Measurements from ENCODE around the gene SLC7A6.

Gene SLC7A6

DNA sequence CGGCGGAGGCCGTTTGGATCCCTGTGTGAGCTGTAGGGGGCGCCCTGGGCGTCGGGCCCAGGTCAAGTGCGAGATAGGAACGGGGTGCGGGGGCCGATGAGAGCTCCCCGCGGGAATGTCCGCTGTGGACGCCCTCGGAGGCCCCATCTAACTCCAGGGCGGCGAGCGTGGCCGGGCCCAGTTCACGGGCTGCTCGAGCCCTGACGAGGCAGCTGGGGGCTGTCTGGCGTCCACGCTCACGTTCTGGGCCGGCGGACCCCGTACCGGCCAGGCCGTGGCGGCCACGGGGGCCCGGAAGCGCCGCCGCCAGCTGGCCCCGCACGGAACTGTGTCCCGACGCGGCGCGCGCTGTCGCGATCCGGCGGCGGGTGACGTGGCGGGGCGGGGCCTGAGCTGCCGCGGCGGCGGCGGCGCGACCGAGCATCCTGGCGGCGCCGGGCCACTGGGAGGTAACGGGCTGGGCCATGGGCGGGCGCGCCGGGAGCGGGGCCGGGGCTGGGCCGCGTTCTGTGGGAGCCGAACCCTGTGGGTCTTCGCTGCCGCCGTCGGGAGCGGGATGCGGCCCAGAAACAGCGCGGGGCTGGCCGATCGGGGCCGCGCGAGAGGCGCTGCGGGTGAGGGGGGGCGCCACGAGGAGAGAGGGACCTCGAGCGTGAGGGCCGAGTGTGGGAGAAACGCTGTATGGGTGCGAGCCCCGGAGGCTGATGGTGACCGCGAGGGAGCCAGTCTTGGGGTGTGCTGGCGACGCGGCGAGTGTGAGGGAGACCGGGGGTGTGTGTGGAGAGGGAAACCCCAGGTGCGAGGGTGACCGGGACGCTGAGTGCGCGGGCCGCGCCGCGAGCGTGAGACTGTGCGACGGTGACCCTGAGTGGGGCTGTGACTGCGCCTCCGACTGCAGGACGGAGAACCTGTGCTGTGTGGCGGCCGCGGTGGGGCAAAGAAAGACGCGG is at the start of gene SLC7A6:
SLC7A6 (plus strand) TSS at position 399 of the 950 bp plus-strand sequence. CDS start 10,201 bp downstream, outside the sequence.
- H3K27me3 ChIP-seq (replicated peaks; ENCODE audit: control insufficient read depth, insufficient read depth, low read length): no peaks in the 10 kb centered on the region
- TF ChIP-seq CTCF (IDR thresholded peaks at IDR 0.05; ENCODE audit: insufficient read depth, low read length, poor library complexity, severe bottlenecking): peak; percentile 81
- H3K4me3 ChIP-seq (replicated peaks; ENCODE audit: low read depth, low read length): peak within 1 kb of the TSS; percentile 82
- peak; percentile 89 for DNase-seq (ENCODE audit: extremely low read depth, insufficient read length)
- H3K36me3 ChIP-seq (ENCODE audit: control insufficient read depth, insufficient read depth, low read length): peaks cover 9% of the 10 kb centered on the region

GRCh38 chr16:68214726-68215125 is 49.6 kb upstream of the SLC7A6 start:
- TF ChIP-seq CTCF (IDR thresholded peaks at IDR 0.05; ENCODE audit: insufficient read depth, low read length, poor library complexity, severe bottlenecking): no peak
- Histone ChIP-seq H3K4me3 (replicated peaks; ENCODE audit: low read depth, low read length) (no peak overlapping the region), H3K27me3 (replicated peaks; ENCODE audit: control insufficient read depth, insufficient read depth, low read length) (no peaks in the 10 kb centered on the region), H3K36me3 (ENCODE audit: control insufficient read depth, insufficient read depth, low read length) (no peaks in the 10 kb centered on the region)
- no peak for DNase-seq (ENCODE audit: extremely low read depth, insufficient read length)

DNA sequence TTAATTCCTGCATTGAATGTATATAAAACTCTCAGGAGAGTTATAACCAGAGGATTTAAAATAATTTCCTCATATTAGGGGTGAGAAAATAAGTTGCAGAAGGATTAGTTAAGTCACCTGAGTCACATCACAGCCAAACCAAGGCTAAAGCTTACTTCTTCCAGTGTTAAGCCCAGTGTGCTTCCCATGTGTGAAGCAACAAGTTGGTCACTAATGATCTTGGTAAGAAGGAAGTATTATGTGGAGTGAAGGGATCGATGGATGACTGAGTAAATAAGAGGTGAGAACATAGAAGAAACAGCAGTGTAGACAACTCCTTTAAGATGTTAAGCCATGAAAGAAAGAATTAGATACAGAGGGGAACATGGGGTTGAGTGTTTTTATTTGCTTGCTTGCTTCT is 49.0 kb upstream of the SLC7A6 start:
- H3K4me3 ChIP-seq (replicated peaks; ENCODE audit: low read depth, low read length): no peak overlapping the region
- TF ChIP-seq CTCF (IDR thresholded peaks at IDR 0.05; ENCODE audit: insufficient read depth, low read length, poor library complexity, severe bottlenecking): no peak
- H3K27me3 ChIP-seq (replicated peaks; ENCODE audit: control insufficient read depth, insufficient read depth, low read length): no peaks in the 10 kb centered on the region
- DNase-seq (ENCODE audit: extremely low read depth, insufficient read length): no peak
- no peaks in the 10 kb centered on the region for H3K36me3 ChIP-seq (ENCODE audit: control insufficient read depth, insufficient read depth, low read length)

- no peak for TF ChIP-seq CTCF (IDR thresholded peaks at IDR 0.05; ENCODE audit: insufficient read depth, low read length, poor library complexity, severe bottlenecking)
- Histone ChIP-seq H3K36me3 (ENCODE audit: control insufficient read depth, insufficient read depth, low read length) (no peaks in the 10 kb centered on the region; the same call in 1 of the 2 replicates), H3K27me3 (replicated peaks; ENCODE audit: control insufficient read depth, insufficient read depth, low read length) (no peaks in the 10 kb centered on the region), H3K4me3 (replicated peaks; ENCODE audit: low read depth, low read length) (no peak overlapping the region)
- DNase-seq (ENCODE audit: extremely low read depth, insufficient read length): no peak
These were observed 48.1 kb upstream of the SLC7A6 start for GRCh38 chr16:68216240-68216639.

GRCh38 chr16:68217506-68217905 is 46.8 kb upstream of the SLC7A6 start:
- H3K36me3 ChIP-seq (ENCODE audit: control insufficient read depth, insufficient read depth, low read length): no peaks in the 10 kb centered on the region; the same call in 1 of the 2 replicates
- no peak overlapping the region for H3K4me3 ChIP-seq (replicated peaks; ENCODE audit: low read depth, low read length)
- no peaks in the 10 kb centered on the region for H3K27me3 ChIP-seq (replicated peaks; ENCODE audit: control insufficient read depth, insufficient read depth, low read length)
- no peak for DNase-seq (ENCODE audit: extremely low read depth, insufficient read length)
- no peak for TF ChIP-seq CTCF (IDR thresholded peaks at IDR 0.05; ENCODE audit: insufficient read depth, low read length, poor library complexity, severe bottlenecking)

Measured in GM06990 (cell line).